Measurements from ENCODE around the gene ARHGEF16. TPM values are rescaled to one million over a fixed set of nuclear protein-coding genes. Genes with fewer than 3 reads are reported as not detected.

The ARHGEF16 gene
- total RNA-seq (under 1 TPM; 0.11 to 0.22 TPM), total RNA-seq (0 to 0.69 (median 0.13) reads per million in 172 experiments)
- polyA plus RNA-seq (2013, experiment 1 of 2): 0.03 TPM
- polyA plus RNA-seq (2013, experiment 2 of 2): 0.12 TPM

DNA sequence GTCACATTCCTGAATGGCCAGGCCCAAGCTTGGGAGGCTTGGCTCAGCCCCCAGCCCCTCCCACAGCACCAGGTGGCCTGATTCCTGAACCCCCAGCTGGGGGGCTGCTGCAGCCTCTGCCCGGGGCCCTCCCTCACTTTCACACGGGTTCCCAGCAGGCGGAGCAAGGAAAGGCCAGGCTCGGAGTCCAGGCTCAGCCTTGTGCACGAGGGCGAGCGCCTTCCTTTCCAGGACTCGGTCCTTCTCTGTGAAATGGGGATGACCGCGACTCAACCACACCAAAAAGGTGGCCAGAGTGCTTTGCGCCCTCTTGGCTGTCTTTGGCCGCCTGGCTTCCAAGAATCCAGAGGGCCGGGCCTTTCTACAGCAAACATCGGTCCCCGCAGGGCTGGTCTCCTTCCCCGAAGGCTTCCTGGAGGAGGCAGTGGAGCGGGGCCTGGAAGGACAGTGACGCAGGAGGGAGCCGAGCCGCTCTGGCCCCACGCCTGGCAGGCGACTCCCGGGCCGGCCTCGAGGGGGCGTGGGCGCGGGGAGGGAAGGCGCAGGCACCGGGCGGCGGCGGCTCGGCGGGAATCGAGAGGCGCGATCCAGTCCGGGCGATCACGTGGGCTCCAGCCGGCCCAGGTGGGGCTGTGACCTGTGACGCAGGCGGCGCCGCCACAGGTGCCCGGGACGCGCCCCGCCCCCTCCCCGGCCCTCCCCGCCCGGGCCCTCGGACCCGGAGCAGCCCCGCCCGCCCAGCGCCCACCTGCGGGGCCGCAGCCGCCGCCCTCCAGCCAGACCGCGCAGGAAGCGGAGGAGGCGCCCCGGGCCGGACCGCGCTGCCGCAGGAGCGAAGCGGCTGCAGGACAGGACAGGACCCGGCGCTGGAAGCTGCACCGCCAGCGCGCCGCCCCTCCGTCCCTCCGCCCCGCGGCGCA lies at the start of gene ARHGEF16:
TSS of gene ARHGEF16 (plus strand) at position 775 of the 920 bp plus-strand sequence. CDS start 8,420 bp downstream, outside the sequence.
- Mint-ChIP-seq H3K36me3 (ENCODE audit: low read depth) (no peaks in the 10 kb centered on the region), H3K27ac (no peak within 1 kb of the TSS), H3K27me3 (peaks cover 18% of the 10 kb centered on the region), H3K9me3 (no peaks in the 10 kb centered on the region), H3K4me1 (ENCODE audit: low read depth) (peaks cover 3% of the 10 kb centered on the region), H3K4me3 (peak within 1 kb of the TSS; percentile 74)
- ChIA-PET CTCF (interaction anchor here (1.2 to 1.5 kb wide), 3 partner anchors 9 to 165 kb away, joined by 3 to 23 read pairs (median 6); no protein-coding TSS in a partner anchor), POLR2A (interaction anchor here (1.2 kb wide), 1 partner anchor 270 kb away, joined by 4 read pairs; no protein-coding TSS in a partner anchor)
- peaks cover 22% of the 10 kb centered on the region for H3K4me1 ChIP-seq (ENCODE audit: insufficient read depth, low read length)
- ATAC-seq (ENCODE audit: poor library complexity) (peak; percentile 59), DNase-seq (peak in 11 of 14 experiments; percentile 6 to 67 (median 35))
- H3K4me3 ChIP-seq (ENCODE audit: low read length): peak within 1 kb of the TSS; percentile 36
- H3K36me3 ChIP-seq (ENCODE audit: insufficient read depth, low read length): no peaks in the 10 kb centered on the region
- TF ChIP-seq, protein P1, sequence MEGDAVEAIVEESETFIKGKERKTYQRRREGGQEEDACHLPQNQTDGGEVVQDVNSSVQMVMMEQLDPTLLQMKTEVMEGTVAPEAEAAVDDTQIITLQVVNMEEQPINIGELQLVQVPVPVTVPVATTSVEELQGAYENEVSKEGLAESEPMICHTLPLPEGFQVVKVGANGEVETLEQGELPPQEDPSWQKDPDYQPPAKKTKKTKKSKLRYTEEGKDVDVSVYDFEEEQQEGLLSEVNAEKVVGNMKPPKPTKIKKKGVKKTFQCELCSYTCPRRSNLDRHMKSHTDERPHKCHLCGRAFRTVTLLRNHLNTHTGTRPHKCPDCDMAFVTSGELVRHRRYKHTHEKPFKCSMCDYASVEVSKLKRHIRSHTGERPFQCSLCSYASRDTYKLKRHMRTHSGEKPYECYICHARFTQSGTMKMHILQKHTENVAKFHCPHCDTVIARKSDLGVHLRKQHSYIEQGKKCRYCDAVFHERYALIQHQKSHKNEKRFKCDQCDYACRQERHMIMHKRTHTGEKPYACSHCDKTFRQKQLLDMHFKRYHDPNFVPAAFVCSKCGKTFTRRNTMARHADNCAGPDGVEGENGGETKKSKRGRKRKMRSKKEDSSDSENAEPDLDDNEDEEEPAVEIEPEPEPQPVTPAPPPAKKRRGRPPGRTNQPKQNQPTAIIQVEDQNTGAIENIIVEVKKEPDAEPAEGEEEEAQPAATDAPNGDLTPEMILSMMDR (IDR thresholded peaks at IDR 0.05): no peak
- no peak within 1 kb of the TSS for H3K27ac ChIP-seq (ENCODE audit: low read depth in 1 of 2, low read length in 2 of 2)
- H3K27me3 ChIP-seq (ENCODE audit: control insufficient read depth in 1 of 2, insufficient read depth in 2 of 2, low read length in 2 of 2): peaks cover 19 to 21% of the 10 kb centered on the region in 2 experiments
- intact Hi-C loops (cut with DNase I, micrococcal nuclease): loop anchor here (1.0 to 5.0 kb wide), 6 partner anchors 29 to 349 kb away; no protein-coding TSS in a partner anchor
- peaks cover 0 to 22% of the 10 kb centered on the region in 2 experiments for H3K9me3 ChIP-seq (ENCODE audit: control insufficient read depth in 1 of 2, insufficient read depth in 1 of 2, low read length in 2 of 2)

DNA sequence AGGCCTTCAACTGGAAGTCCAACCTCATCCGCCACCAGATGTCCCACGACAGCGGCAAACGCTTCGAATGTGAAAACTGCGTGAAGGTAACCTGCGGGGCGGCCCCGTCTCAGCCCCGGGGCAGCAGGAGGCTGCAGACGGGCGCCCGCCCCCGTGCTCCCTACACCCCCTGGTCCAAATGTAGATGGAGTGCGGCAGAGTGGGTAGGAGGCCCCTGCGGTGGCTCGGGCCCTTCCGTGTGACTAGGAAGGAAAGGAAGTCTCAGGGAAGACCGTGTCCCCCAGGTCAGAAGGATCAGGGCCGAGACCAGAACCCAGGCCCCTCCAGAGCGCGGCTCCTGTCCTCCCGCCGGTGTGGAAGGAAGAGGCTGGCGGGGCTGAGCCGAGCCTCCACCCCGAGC lies 49.7 kb upstream of the ARHGEF16 start:
- H3K9me3 ChIP-seq (ENCODE audit: control insufficient read depth in 1 of 2, insufficient read depth in 1 of 2, low read length in 2 of 2): peaks cover 0 to 14% of the 10 kb centered on the region in 2 experiments
- no peaks in the 10 kb centered on the region for H3K27me3 ChIP-seq (ENCODE audit: control insufficient read depth in 1 of 2, insufficient read depth in 2 of 2, low read length in 2 of 2)
- H3K4me3 ChIP-seq (ENCODE audit: low read length): no peak overlapping the region
- no peaks in the 10 kb centered on the region for H3K4me1 ChIP-seq (ENCODE audit: insufficient read depth, low read length)
- no peak overlapping the region for H3K27ac ChIP-seq (ENCODE audit: low read depth in 1 of 2, low read length in 2 of 2)
- no peaks in the 10 kb centered on the region for H3K9me3 Mint-ChIP-seq
- ChIA-PET CTCF (no interaction called here), POLR2A (no interaction called here)
- no peak overlapping the region for H3K4me3 Mint-ChIP-seq
- ATAC-seq (ENCODE audit: poor library complexity) (no peak), DNase-seq (no peak)
- no peak overlapping the region for H3K27ac Mint-ChIP-seq
- no peaks in the 10 kb centered on the region for H3K27me3 Mint-ChIP-seq
- TF ChIP-seq, protein P1 (IDR thresholded peaks at IDR 0.05): no peak
- H3K36me3 Mint-ChIP-seq (ENCODE audit: low read depth): no peaks in the 10 kb centered on the region
- intact Hi-C loops (cut with DNase I, micrococcal nuclease): no loop called here
- no peaks in the 10 kb centered on the region for H3K36me3 ChIP-seq (ENCODE audit: insufficient read depth, low read length)
- H3K4me1 Mint-ChIP-seq (ENCODE audit: low read depth): no peaks in the 10 kb centered on the region

DNA sequence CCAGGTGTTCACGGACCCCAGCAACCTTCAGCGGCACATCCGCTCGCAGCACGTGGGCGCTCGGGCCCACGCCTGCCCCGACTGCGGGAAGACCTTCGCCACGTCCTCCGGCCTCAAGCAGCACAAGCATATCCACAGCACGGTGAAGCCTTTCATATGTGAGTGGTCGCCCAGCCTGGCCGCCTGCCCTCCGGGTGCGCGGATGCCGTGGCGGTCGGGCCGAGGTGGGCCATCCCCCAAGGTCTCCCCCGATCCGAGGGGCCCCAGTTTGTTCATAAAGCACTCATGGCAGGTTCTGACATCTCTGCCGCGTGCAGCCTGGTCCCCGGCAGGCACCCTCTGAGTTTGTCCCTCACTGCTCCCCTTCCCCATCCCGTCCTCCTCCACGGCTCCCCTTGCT lies 49.0 kb upstream of the ARHGEF16 start:
- no peak overlapping the region for H3K27ac Mint-ChIP-seq
- intact Hi-C loops (cut with DNase I, micrococcal nuclease): no loop called here
- H3K4me3 ChIP-seq (ENCODE audit: low read length): no peak overlapping the region
- no peaks in the 10 kb centered on the region for H3K9me3 Mint-ChIP-seq
- no peaks in the 10 kb centered on the region for H3K4me1 ChIP-seq (ENCODE audit: insufficient read depth, low read length)
- DNase-seq (no peak), ATAC-seq (ENCODE audit: poor library complexity) (no peak)
- no peak overlapping the region for H3K27ac ChIP-seq (ENCODE audit: low read depth in 1 of 2, low read length in 2 of 2)
- no peaks in the 10 kb centered on the region for H3K27me3 Mint-ChIP-seq
- H3K27me3 ChIP-seq (ENCODE audit: control insufficient read depth in 1 of 2, insufficient read depth in 2 of 2, low read length in 2 of 2): no peaks in the 10 kb centered on the region
- H3K4me1 Mint-ChIP-seq (ENCODE audit: low read depth): no peaks in the 10 kb centered on the region
- peaks cover 0 to 14% of the 10 kb centered on the region in 2 experiments for H3K9me3 ChIP-seq (ENCODE audit: control insufficient read depth in 1 of 2, insufficient read depth in 1 of 2, low read length in 2 of 2)
- TF ChIP-seq, protein P1 (IDR thresholded peaks at IDR 0.05): no peak
- H3K4me3 Mint-ChIP-seq: no peak overlapping the region
- POLR2A ChIA-PET: no interaction called here
- CTCF ChIA-PET: no interaction called here
- H3K36me3 ChIP-seq (ENCODE audit: insufficient read depth, low read length): no peaks in the 10 kb centered on the region
- H3K36me3 Mint-ChIP-seq (ENCODE audit: low read depth): no peaks in the 10 kb centered on the region

All from CD4-positive, alpha-beta T cell (primary cell).